GM13977 (cell line): ENCODE data around the gene B4GALT1.

Experiments used
- DNase-seq: peaks from one replicate; pipeline ENCODE4 v3.0.0; 2012; ENCODE audit warnings: low spot score
- in situ Hi-C: fragments of 300-500 bp; cut with MboI; formaldehyde crosslinking; loops from one replicate; pipeline ENCODE4 v1.12.0; 2022; ENCODE audit warnings: low sequenced_read_pairs, low pct_unique_long_range_greater_than_20kb, mixed read lengths, inconsistent platforms; ENCODE audit not compliant: unreplicated experiment
- TF ChIP-seq, protein P1 (sequence below): IDR thresholded peaks from 2 replicates; pipeline ENCODE4 v1.5.1; 2012; ENCODE audit warnings: mild to moderate bottlenecking, control low read depth; ENCODE audit not compliant: insufficient read depth; ENCODE audit errors: extremely low read depth, missing control alignments

Gene B4GALT1

DNA sequence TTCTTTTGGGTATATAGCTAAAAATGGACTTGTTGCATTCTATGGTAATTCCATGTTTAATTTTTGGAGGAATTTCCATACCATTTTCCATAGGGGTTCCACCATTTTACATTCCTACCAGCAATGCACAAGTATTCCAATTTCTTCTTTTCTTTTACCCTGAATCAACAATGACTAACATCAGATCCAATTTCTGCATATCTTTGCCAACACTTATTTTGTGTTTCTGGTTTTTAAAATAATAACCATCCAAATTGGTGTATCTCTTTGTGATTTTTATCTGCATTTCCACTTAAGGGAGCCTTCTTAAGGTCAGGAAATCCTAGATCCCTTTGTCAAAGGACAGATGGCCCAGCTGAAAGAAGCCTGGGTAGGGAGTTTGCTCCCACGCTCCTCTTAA is 61.2 kb downstream of the B4GALT1 start:
- TF ChIP-seq, protein P1, sequence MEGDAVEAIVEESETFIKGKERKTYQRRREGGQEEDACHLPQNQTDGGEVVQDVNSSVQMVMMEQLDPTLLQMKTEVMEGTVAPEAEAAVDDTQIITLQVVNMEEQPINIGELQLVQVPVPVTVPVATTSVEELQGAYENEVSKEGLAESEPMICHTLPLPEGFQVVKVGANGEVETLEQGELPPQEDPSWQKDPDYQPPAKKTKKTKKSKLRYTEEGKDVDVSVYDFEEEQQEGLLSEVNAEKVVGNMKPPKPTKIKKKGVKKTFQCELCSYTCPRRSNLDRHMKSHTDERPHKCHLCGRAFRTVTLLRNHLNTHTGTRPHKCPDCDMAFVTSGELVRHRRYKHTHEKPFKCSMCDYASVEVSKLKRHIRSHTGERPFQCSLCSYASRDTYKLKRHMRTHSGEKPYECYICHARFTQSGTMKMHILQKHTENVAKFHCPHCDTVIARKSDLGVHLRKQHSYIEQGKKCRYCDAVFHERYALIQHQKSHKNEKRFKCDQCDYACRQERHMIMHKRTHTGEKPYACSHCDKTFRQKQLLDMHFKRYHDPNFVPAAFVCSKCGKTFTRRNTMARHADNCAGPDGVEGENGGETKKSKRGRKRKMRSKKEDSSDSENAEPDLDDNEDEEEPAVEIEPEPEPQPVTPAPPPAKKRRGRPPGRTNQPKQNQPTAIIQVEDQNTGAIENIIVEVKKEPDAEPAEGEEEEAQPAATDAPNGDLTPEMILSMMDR: no peak
- in situ Hi-C loops: no loop called here
- DNase-seq: no peak

- TF ChIP-seq, protein P1: no peak
- in situ Hi-C loops: no loop called here
- DNase-seq: no peak
These were observed 61.6 kb downstream of the B4GALT1 start for GRCh38 chr9:33105504-33105903.

- in situ Hi-C loops: no loop called here
- TF ChIP-seq, protein P1: no peak
- no peak for DNase-seq
These were observed 62.7 kb downstream of the B4GALT1 start for GRCh38 chr9:33104401-33104800.

GRCh38 chr9:33103501-33104281 is 63.4 kb downstream of the B4GALT1 start:
- no peak for DNase-seq
- in situ Hi-C loops: no loop called here
- TF ChIP-seq, protein P1: no peak

- in situ Hi-C loops: no loop called here
- no peak for DNase-seq
- TF ChIP-seq, protein P1: no peak
These were observed 64.5 kb downstream of the B4GALT1 start for GRCh38 chr9:33102551-33103210.

- DNase-seq: no peak
- TF ChIP-seq, protein P1: no peak
- in situ Hi-C loops: no loop called here
These were observed 65.8 kb downstream of the B4GALT1 start for GRCh38 chr9:33101104-33101951.
